22Rv1 (cell line): ENCODE measurements around the gene ICOSLG.
"Not testable (repeated sequence)": the region's sequence is repeated elsewhere in the genome, so short reads cannot be mapped to it uniquely, and the experiment has no call there.

Experiments used
- ZFX ChIP-seq: fragments of 450-650 bp; IDR thresholded peaks from 2 replicates; pipeline ENCODE4 v1.6.1; 2017; ENCODE audit warnings: antibody characterized with exemption, borderline replicate concordance
- TF ChIP-seq, protein P1 (sequence below): fragments of 450-650 bp; IDR thresholded peaks from 2 replicates; pipeline ENCODE4 v1.5.1; 2017; ENCODE audit warnings: mild to moderate bottlenecking

DNA sequence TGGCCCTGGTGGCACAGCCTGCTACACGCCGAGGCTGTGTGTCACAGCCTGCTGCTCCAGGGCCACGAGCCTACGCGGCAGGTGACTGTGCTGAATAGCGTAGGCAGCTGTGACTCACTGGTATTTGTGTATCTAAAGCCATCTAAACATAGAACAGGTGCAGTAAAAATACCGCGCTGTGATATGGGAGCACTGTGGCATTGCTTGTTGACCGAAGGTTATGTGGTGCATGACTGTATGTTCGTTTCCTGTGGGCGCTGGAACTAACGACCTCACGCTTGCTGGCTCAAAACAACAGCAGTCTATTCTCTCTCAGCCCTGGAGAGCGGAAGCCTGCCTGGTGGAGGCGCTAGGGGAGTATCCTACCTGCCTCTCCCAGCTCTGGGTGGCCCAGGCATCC lies 3.2 kb upstream of the ICOSLG start:
- TF ChIP-seq, protein P1, sequence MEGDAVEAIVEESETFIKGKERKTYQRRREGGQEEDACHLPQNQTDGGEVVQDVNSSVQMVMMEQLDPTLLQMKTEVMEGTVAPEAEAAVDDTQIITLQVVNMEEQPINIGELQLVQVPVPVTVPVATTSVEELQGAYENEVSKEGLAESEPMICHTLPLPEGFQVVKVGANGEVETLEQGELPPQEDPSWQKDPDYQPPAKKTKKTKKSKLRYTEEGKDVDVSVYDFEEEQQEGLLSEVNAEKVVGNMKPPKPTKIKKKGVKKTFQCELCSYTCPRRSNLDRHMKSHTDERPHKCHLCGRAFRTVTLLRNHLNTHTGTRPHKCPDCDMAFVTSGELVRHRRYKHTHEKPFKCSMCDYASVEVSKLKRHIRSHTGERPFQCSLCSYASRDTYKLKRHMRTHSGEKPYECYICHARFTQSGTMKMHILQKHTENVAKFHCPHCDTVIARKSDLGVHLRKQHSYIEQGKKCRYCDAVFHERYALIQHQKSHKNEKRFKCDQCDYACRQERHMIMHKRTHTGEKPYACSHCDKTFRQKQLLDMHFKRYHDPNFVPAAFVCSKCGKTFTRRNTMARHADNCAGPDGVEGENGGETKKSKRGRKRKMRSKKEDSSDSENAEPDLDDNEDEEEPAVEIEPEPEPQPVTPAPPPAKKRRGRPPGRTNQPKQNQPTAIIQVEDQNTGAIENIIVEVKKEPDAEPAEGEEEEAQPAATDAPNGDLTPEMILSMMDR = not testable (repeated sequence)
- not testable (repeated sequence) for TF ChIP-seq ZFX
